NCI-H1092 treated with DMSO at 0.1 percent for 48 hours (cell line): ENCODE measurements around the gene STX11.

Source experiments
- DNase-seq: peaks from one replicate; lab custom pipeline; 2025; lab: John Stamatoyannopoulos, UW

STX11 gene

DNA sequence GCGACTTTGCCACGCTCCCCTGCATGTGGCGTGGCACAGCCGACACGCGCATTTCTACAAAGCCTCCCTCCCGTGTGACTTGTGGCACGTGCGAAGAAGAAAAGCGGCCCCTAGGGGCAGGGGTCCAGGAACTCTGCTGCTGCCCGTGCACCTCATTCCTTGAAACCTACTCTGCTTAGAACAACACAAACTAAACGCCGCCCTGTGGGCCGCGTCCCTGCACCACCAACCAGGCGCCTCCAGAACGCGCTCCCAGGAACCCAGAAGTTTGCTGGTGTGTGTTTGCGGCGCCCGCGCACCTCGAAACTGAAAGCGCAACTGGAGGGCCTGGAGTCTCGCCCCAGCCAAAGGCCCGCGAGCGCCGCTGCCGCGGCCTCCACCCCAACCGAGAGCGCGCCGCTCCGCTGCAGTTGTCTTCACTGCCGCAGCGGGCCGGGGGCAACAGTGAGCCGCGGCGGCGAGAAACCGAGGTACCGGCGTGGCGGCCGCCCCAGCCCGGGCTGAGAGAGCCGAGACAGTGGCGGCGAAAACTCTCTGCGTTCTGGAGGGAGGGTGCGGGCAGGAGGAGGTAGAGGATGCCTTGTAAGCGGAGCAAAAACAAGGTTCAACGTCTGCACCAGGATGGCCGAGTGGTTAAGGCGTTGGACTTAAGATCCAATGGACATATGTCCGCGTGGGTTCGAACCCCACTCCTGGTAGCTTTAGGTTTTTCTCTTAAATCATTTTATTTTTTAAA lies 65.8 kb downstream of the STX11 start:
- peak; percentile 83 for DNase-seq

DNA sequence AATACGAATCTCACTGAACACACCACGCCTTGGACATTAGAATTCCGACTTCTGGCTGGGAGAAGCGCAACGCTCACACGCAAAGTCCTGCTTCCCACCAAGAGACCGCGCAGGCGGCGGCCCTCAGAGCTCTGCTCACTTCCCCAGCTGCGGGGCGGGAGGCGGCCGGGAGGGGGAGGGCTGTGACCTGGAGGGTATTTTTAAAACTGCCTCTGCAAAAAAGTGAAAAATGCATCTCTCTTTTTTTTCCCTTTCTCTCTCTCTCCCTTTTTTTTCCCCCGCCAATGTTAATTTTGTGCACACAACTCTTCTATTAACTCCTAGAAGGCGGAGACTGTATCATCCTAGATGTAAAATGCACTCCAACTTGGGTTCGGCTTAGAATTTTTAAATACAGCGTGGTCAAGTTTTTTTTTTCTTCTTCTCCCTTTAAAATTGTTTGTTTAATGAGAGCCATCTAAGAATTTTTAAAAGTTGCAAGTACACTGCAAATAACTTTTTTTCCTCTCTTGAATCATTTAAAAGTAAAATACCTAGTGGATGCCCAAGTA lies 66.4 kb downstream of the STX11 start:
- DNase-seq = no peak

DNA sequence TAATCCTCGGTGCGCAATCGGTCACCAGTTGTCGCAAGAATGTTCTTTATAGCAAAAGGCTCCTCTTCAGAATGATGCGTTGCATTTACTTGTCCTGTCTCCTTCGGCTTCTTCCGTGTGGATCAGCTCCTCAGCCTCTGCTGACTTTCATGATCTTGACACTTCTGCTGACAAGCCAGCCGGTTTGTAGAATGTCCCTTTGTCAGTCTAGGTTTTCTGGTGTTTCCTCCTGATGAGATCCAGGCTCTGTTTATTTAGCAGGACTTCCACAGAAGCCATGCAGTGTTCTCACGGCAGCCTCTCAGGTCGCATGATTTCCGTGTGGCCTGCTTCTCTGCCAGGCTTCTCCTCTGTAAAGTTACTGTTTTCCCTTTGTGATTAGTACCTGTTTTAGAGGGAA lies 66.9 kb downstream of the STX11 start:
- no peak for DNase-seq

DNA sequence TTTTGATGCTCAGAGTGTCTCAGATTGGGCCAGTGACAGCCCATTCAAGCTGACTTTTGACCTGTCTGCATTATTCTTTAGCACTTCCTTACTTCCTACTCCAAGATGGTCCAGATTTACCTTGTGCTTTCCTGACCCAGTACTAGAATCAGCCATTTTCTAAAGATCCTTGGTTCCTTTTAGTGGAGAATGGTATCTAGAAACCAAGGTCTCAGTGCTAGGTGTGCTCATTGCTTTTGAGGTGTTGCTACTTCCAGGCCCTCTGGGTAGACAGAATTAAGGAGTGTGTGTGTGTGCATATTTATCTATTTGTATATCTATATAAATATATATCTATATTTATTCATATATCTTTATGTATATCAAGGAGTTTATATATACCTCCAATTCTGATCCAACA lies 67.5 kb downstream of the STX11 start:
- DNase-seq = no peak

DNA sequence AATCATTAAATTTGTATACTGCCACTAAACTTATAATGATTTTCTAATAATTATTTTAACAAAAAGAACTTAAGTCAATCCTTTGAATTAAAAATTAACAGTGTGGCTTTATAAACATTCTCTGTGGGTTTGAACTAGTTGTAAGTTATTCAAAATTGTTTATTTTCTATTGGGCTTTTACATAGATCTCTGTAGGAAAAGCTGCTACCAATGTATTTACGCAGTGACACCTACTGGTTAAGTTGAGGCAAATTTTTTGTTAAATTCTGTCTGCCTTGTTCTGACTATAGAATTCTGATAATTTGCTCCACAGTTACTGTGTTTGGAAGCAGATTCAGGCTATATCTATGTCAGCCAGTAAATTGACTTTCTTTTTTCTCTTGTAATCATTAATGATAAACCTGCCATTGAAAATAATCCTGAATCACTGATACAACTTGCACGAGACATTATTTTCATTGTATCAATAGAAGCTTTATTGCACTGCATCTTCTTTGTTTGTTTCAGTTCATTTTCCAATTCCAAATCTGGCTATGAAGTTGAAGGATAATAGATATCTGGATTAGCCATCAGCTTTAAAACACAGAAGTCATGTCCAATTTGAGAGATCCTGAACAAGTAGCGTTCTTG lies 68.9 kb downstream of the STX11 start:
- DNase-seq = peak; percentile 28

DNA sequence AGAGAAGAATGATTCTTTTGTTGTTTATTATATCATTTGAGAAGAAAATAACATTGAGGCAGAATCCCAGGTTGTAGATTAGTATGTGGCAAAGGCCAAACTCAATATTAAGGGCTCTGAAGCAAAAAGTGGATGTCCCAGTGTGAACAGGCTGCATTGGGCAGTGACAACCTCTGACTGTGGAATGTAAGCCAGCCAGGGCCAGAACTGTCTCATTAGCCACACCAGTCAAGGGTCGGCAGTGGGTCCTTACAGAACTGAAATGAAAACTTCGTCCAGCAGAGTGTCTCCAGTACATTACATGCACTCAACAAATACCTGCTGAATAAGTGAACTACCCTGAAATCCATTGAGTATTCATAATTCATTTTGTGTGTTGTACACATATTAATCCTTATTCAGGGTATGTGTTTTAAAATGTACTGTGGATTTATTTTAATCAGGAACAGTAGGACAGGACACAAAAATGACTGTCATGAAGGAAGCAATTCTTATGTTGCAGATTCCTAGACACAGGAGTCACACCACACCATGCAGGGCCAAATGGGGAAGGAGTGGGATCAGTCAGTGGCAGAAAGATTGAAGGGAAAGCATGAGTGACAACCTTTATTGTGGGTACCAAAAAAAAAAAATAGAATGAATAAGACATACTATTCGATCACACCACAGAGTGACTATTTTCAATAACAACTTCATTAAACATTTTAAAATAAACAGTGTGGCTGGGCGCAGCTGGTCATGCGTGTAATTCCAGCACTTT lies 69.9 kb downstream of the STX11 start:
- DNase-seq = no peak

DNA sequence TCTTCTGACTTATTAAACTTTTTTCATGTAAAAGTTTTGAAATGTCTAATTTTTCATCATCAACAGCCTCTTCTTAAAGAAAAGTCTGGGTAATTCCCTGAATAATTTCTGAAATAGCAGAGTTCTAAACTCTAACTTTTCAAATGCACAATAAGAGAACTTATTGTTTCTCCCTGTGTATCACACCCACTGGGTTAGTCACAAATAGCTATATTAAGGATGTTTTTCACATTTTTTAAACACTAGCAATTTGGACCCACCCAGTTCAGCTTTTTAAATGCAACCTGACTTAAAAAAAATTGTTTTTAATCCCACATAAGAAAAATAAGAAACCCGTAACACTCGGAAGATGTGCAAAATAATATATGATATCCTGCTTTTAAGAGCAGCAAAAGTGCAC lies 73.4 kb downstream of the STX11 start:
- no peak for DNase-seq

DNA sequence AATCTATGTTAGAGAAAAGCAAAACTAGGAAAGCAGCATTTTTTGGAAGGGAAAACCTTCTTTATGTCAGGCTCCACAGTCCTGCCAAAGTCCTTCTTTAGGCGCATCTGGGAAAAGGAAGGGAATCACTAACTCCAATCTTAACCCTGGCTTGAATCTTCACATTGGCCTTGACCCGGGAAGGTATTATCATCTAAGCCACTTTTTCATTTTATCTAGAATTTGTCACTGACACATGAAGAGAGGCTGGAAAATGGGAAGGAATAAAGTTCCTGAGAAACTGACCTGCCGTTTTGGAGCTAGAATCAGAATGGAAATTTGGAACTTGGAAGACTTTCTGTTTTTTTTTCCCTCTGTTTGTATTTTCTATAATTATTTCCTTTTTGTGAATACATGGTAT lies 81.4 kb downstream of the STX11 start:
- DNase-seq = no peak

DNA sequence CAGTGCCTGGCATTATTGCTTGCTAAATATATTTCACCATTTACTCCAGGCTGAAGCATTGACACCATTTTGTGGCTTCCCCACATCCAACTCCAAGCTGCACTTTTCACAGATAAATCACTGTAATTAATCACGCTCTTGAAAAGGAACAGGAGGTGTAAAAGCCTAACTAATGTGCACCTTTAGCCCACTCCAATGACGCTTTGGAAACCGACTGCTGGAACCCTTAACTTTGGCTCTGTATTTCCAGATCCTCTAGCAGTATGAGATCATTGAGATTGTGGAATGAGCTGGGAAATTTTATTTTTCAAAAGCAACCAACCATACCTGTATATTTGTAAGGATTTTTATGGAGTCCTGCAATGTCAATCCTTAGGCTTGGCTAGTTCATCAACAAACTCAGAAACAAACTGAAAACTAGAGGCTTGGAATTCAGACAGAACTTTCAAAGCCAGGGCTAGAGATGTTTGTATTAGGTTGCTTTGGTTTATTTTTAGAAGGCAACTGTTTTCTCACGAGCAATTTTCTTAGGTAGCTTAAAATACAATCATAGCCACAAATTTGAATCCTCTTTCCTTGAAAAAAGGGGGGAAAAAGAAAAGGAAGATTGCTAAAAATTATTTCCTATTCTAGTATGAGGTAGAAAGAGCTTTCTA lies 82.0 kb downstream of the STX11 start:
- no peak for DNase-seq

DNA sequence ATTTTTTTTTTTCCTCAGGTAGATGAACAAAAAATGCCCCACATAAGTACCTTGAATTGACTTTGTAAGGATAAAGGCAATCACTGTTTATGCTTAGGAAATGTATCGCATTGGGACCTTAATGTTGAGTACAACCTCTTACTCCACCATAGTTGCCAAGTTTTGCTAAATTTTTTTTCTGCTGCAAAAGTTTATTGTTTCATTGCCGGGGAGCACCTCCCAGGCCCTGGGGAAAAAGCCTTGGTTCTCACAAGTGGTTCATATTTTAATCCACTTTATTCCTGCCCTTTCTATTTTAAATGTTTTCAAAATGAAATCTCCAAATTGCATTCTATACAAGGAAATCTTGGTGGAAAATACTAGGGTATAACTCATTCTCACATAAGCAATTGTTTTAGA lies 82.5 kb downstream of the STX11 start:
- no peak for DNase-seq

DNA sequence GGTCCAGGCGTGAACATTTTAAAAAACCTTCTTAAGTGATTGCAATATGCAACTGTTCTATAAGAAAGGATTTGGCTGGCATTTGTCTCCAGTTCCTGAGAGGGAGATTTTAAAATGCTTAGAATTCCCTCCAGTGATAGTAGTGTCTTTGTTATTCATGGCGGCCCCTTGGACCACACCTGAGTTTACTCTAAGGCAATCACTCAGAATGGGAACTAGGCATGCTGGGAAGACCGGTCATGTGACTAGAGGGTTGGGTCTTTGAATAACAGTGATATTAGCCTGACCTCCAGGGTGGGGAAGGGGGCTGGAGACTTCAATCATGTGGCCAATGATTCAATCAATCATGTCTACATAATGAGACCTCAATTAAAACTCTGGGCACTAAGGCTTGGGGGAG lies 84.1 kb downstream of the STX11 start:
- no peak for DNase-seq

DNA sequence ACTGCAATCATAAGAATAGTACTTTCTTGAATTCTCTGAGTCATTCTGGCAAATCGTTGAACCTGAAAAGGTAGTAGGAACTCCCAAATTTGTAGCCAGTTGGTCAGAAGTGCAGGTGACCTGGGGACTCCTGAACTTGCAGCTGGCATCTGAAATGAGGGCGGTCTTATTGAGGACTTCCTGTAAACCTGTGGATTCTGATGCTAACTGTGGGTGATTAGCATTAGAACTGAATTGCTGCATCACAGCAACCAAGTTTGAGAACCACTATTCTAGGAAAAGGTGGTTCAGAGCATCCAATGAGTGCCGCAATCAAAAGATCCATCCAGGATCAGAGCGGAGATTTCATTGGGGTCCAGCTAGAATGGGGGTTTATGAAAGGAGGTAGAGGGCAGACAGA lies 84.6 kb downstream of the STX11 start:
- no peak for DNase-seq
